NOMO-1 treated with dmso at 0.1 percent for 144 hours (cell line): ENCODE measurements around the gene ASPSCR1.

Experiments
- DNase-seq: peaks from one replicate; lab custom pipeline; 2025; ENCODE audit not compliant: unreplicated experiment; lab: John Stamatoyannopoulos, UW

The ASPSCR1 gene

DNA sequence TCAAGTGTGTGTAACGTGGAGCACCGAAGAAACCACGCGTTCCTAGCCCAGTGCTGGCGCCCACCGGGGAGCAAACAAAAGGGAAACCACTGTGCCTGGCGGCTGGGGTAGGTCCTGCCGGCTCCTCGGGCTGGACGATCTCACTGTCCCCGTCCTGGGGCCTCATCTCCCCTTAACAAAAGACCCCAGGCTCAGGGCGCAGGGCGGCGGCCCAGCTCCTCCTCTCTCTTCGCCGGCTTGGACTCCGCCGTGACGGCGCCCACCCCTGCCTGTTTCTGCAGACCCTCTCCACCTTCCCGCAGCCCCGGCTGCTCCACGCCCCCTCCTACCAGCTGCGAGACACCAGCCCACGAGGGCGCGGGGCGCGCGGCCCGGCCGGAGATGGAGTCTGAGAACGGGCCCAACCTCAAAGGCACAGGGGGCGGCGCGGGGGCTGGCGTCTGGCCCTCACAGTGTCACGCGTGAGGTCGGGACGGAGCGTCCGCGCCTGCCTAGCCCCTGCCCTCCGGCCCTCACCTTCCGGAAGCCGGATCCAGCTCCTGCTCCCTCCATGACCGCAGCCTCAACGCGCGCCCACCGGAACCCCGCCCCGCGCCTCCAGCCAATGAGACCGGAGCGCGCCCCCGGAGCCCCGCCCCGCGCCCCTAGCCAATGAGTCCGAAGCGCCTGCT lies 45.0 kb downstream of the ASPSCR1 start, which contains the start of gene CENPX:
TSS of gene CENPX (minus strand) at position 569 of the 671 bp plus-strand sequence. CDS start at position 552, 17 bp downstream.
- no peak for DNase-seq

GRCh38 chr17:82022981-82023446 lies 45.6 kb downstream of the ASPSCR1 start, which contains the start of gene LRRC45:
LRRC45 (plus strand) TSS chr17:82023305; CDS start chr17:82023644, 339 bp downstream.
- peak; percentile 99 for DNase-seq

DNA sequence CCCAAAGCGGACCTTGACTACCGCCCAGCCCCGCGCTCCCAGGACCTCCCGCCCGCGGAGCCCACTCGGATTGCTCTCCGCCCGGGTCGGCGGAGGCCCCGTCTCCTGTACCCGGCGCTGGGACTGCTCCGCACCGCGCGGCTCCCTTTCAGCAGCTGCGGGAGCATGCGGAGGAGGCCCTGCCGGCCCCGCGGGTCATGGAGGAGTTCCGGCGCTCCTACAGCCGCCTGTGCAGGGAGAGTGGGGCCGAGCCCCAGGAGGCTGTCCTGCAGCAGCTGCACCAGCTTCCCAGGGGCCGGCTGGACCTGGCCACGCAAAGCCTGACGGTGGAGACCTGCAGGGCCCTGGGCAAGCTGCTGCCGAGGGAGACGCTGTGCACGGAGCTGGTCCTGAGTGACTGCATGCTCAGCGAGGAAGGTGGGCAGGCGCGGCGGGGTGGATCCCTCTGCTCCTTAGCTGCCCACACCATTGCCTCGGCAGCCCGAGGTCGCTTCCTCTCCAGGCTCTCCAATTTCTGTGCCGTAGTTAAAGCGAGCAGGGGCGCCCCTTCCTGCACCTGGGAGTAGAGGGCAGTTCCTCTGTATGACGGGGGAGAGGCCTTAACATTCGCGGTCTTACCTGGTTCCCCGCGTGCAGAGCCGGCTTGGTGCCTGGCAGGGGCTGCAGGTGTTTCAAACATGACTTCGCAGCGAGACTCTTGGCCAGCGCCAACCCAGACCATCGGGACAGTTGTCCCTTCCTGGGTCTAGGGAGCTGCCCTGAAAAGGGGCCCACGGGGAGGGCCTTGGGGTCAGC lies 46.2 kb downstream of the ASPSCR1 start:
- peak; percentile 49 for DNase-seq

DNA sequence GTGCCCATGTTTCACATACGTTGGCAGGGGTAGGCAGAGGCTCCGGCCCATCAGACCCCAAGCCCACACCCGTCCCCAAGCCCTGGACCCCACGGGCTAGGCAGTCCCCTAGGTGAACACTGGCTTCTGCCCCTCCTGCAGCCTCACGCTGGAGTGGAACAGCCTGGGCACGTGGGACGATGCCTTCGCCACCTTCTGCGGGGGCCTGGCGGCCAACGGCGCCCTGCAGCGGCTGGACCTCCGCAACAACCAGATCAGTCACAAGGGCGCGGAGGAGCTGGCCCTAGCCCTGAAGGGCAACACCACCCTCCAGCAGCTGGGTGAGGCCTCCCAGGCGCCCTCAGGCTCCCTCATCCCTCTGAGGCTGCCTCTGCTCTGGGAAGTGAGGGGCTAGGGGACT lies 47.4 kb downstream of the ASPSCR1 start:
- DNase-seq = no peak

- no peak for DNase-seq
These were observed 48.1 kb downstream of the ASPSCR1 start for GRCh38 chr17:82025401-82026107.

DNA sequence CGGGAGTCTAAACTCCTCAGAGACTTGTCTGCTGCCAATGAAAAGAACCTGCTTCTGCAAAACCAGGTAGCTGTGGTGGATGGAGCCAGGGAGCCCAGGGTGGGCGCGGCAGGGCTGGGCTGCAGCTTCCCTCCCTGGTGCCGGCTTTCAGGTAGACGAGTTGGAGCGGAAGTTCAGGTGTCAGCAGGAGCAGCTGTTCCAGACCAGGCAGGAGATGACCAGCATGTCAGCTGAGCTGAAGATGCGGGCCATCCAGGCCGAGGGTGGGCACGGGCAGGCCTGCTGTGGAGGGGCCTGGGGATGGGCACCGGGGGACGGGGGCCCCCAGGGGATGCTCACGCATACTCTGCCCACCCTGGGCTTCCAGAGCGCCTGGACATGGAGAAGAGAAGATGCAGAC lies 50.8 kb downstream of the ASPSCR1 start:
- DNase-seq = no peak

DNA sequence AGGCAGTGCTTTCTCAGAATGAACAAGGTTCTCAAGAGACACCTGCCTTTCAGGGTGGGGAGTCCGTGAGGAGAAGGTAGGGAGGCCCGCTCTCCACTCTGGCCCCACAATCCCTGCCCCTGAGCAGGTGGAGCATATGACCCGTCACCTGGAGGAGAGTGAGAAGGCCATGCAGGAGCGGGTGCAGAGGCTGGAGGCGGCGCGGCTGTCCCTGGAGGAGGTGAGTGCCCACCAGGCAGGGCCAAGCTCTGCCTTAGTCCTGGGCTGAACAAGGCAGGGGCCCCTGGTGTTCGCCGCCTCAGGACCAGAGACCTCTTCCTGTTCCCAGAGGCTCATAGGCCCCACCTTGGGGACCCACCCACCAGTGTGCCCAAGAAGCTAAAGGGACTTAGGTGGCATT lies 51.5 kb downstream of the ASPSCR1 start:
- no peak for DNase-seq

- no peak for DNase-seq
These were observed 52.0 kb downstream of the ASPSCR1 start for GRCh38 chr17:82029391-82029790.

GRCh38 chr17:82029990-82030469 lies 52.6 kb downstream of the ASPSCR1 start:
- no peak for DNase-seq

GRCh38 chr17:82030470-82031302 lies 53.3 kb downstream of the ASPSCR1 start:
- DNase-seq = peak; percentile 68

DNA sequence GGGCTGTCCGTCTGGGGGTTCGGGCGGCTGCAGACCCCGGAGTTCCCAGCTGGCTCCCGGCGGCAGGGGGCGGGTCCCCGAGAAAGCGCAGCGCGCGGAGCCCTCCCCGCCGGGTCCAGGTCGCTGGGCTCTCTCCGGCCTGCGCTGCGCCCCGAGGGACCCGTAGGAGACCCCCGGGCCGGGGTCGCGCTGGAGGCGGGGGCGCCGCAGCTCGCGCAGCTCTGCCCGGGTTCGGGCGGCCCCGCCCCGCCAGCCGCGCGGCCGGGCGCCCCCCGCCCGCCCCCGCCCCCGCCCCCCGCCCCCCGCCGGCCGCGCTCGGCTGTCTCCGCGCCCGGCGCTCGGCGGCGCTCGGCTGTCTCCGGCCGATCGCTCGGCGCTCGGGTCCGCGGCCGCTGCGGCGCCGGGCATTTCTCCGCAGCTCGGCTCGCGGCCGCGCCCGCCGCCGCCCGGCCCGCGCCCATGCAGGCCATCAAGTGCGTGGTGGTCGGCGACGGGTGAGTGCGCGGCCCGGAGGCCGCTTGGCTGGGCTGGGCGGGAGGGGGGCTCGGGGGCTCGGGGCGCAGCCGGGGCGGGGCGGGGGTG lies 54.0 kb downstream of the ASPSCR1 start, which contains the start of gene RAC3:
TSS of gene RAC3 (plus strand) at position 376 of the 582 bp plus-strand sequence. CDS start at position 460, 84 bp downstream.
- no peak for DNase-seq

GRCh38 chr17:82031885-82032627 lies 54.6 kb downstream of the ASPSCR1 start:
- no peak for DNase-seq

GRCh38 chr17:82033359-82034085 lies 56.1 kb downstream of the ASPSCR1 start:
- DNase-seq = no peak

DNA sequence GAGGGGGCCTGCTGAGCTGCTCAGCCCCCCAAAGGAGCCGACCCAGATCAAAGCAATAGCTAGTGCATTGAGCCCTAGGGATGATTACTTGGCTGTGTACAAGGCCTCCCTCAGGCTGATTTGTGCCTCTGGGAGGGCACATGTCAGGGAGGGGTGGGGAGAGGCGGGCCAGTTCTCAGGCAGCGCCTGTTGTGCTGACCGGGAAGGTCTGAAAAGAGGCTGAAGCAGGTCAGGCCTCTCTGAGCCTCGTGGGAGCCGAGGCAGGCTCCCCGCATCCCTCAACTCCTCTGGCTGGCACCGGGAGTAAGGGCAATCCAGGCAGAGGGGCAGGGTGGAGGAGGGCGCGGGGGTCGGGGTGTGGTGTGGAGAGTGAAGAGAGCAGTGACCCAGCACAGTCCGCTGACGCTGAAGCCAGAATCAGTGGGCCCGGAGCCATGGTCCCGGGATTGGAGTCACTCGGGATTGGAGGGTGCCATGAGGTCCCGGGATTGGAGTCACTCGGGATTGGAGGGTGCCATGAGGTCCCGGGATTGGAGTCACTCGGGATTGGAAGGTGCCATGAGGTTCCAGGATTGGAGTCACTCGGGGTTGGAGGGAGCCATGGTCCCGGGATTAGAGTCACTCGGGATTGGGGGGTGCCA lies 57.1 kb downstream of the ASPSCR1 start:
- DNase-seq = no peak

DNA sequence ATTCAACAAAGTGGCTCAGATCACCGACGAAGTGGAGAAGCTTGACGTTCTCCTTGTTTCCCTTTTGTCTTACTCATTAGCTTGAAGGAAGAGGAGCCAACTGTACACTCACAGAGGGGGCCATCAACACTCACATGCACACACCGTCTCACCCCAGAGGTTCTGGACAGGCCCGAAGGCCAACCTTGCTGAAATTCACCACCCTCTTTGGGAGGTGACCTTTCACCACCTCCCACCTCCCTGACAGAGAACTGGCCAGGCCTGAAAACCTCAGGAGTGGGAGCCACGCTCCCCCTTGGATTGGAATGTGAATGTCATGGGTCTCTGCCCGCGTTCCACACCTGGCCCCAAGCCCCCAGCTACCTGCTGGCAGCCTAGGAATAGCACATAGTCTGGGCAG lies 58.1 kb downstream of the ASPSCR1 start:
- no peak for DNase-seq

DNA sequence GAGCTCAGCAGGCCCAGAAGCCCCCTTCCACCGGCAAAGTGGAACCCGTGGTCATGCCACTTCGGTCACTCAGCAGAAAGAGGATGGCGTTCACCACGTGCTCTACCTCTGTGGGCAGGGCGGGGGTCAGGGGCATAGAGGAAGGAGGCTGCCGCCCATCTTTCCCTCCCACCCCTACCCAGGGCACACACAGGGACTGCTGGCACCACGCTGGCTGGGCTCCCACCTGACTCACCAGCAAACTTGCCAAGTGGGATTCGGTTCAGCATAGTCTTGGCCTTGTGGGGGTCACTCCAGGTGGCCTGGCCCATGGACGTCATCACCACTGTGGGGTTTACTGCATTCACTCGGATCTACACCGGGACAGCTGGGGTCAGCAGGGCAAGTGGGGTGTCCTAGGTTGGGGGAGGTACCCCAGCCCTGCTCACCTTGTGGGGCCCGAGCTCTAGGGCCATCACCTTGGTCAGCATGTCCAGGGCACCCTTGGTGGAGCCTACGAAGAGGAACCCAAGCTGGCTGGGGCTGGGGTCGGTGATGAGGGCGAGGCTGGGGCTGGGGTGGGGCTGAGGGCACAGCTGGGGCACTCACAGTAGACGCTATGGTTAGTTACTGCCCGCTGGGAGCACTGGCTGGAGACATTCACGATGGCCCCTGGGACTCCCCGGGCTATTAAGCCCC lies 58.7 kb downstream of the ASPSCR1 start:
- DNase-seq = no peak

- DNase-seq = no peak
These were observed 59.2 kb downstream of the ASPSCR1 start for GRCh38 chr17:82036634-82037091.
